ENCODE data around the gene DMBX1.

The DMBX1 gene

DNA sequence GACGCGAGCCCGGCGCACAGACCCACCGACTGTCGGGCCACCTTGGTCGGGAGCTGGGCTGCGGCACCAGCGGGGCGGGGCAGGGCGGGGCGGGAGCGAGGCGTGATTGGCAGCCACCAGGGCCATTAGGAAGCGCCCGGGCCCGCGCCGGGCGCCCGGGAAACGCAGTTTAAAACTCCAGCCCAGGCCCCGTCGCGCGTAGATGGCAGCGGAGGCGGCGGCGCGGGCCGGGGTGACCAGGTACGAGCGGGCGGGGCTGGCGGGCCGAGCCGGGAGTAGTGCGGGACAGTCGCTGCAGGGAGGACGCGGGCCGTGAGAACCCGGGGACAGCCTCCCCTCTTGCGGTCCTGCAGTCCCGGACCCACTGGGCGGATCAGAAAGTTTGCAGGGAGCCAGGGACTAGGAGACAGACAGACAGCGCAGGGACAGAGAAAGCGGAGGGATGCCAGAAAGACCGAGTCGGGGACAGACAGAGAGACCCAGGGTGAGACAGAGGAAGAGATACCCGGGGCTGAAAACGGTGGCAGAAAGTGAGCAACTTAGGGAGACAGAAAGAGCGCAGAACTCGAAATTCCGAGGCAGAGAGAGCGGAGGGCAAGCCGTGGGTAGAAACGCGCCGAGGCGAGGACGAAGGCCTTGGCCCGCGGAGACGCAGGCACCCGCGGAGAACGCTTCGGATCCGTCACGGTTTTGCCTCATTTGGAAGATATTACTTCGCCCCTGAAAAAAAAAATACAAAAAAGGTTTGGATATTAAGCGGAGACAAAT lies at the start of gene DMBX1:
Gene DMBX1, plus strand, starts transcription at position 199 of the 768 bp plus-strand sequence. CDS start 17,175 bp downstream, outside the sequence.
- peak in 1 of 2 experiments; percentile 24 for DNase-seq

DNA sequence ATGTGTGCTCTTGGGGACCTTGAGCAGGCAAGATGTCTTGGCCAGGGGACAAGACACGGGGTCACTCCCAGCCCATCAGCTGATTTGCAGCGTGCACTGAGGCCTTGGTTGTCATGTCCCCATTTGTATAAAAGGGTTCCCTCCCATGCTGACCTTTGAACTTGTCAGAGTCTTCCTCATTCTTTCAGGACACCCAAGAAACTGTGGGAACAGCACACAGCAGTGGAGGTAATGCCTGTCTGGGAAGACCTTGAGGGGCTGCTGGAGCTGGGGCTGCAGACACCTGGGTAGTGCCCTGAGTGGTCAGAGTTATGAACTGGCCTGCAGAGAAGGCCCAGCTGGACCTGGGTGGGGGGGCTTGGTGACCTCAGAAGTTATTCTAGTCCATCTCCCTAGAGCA lies 49.2 kb upstream of the DMBX1 start:
- DNase-seq, result no peak

DNA sequence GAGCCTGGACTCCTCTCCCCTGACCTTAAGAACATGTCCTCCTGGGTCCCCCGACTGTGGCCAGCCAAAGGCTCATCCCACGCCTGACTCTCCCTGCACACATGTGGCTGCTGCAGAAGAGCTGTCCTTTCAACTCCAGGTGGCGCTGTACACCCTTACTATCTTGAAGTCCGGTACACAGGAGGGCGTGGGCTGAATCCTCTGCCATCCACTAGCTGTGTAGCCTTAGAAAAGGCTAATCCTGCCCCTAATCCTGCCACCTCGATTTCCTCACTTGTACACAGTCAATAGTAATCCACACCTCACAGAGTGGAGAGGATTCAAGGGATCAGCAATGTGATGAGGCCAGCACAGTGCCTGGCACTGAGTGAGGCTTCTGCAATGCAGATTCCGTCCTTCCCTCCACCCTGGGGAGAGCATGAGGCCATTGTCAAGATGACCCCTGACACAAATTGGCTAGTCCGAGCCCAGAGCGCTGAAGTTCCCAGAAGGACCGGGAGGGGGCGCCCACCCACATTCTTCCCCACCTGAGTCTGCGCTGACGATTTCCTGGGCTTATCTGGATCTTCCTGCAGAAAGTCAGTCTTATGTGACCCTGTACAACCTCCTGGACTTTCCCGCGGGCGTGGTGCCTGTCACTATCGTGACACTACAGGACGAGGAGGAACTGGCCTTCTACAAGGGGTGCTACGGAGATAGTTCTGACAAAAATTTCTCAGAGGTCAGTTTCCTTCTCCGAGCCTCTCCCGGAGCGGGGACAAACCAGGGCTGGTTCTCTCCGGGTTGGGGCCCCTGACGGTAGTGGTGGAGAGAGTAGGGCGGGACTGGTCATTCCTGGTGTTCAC lies 47.1 kb upstream of the DMBX1 start:
- peak in 1 of 2 experiments; percentile 58 for DNase-seq

DNA sequence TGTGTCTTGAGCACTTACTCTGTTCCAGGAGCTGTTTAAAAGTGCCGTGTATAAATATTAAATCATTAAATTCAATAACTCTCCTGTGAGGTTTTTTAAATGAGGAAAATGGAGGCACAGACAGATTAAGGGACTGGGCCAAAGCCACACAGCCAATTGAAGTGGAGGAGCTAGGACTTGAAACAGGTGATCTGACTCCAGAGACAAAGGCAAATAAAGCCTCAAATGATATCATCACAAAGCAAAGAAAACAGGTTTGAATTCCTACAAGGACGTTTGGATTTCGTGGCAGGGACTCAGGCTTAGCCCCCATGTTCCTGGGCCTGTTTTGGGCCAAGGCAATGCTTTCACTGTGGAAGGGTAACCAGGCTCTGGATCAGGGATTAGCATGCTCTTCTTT lies 45.2 kb upstream of the DMBX1 start:
- no peak for DNase-seq

DNA sequence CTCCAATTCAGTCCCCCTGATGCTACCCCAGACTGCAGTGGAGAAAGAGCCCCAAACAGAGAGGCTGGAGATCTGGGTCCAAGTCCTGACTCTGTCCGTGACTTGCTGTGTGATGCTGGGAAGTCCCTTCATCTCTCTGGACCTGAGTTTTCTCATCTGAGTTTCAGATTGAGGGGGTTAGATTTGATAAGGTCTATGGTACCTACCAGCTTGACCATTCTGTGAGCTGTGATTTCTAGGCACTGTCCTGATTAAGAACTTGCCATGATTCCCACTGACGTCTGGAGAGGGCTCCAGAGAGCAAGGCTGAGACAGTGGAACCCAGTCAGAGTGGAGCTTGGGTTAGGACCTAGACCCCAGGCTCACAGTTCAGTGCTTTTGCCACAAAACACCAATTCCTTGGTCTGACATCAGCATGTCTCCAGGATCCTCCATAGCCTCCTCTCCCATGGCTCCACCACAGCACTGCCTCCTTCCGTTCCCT lies 43.8 kb upstream of the DMBX1 start:
- DNase-seq, result no peak

DNA sequence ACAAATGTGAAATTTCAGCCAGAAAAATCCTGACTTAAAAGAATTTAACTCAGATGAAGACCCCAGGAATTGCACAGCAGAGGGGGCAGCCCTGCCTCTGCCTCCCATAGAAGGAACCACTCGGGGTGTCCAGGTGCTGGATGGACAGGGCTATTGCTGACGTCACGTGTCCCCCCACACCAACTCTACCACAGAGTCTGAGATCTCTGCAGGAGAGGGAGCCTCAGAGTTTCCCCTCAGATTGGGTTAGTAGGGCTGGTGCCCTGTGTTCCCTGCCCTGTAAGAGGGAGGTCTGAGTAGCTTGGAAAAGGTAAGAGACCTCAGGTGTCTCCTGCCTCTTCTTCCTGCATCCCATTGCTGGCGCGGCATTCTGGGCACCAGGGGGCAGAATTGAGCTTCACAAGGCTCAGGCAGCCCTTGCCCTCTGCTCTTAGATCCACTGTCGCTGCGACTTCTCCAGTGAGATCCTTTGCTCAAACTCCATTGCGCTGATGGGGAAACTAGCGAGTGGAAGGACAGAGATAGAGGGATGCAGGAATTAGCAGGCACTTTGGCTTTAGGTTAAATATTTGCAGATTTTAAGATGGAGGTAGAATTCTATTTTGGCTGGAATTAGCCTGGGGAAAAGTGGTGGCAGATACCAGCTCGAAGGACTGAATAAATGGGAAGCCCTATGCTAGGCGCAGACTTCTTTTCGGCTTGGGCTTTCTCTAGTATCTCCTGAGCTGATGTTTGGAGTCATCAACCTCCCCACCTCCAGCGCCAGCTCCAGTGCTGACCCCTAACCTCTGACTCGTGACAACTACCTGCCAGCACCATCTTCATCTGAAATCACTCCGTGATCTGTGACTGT lies 42.8 kb upstream of the DMBX1 start:
- DNase-seq, result peak in 1 of 2 experiments; percentile 16

DNA sequence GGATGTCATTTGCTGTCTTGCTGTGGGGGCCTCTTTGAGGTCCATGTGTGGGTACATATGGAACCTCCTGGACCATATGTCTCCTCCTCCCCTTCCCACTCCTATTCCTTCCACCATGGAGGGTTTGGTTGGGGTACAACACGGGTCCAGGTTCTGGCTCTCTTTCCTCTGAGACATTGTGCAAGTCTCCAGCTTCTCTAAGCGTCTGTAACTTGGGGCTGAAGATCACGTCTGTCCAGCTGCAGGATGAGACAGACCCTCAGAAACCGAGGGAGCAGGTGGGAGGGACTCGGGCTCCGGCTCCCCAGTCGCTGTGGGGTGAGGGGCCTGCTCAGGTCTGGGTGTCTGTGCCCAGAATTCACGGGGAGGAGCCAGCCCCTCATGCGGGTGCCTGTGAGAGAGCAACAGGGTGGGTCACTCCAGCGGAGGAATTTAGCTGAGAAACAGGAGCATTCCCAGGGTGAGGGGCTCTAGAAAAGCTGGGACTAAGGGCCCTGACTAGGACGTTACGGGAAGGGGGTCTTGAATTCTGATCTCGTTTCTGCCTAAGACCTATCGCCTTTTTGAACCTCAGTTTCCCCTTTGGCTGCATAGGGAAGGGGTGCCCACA lies 42.0 kb upstream of the DMBX1 start:
- no peak for DNase-seq

DNA sequence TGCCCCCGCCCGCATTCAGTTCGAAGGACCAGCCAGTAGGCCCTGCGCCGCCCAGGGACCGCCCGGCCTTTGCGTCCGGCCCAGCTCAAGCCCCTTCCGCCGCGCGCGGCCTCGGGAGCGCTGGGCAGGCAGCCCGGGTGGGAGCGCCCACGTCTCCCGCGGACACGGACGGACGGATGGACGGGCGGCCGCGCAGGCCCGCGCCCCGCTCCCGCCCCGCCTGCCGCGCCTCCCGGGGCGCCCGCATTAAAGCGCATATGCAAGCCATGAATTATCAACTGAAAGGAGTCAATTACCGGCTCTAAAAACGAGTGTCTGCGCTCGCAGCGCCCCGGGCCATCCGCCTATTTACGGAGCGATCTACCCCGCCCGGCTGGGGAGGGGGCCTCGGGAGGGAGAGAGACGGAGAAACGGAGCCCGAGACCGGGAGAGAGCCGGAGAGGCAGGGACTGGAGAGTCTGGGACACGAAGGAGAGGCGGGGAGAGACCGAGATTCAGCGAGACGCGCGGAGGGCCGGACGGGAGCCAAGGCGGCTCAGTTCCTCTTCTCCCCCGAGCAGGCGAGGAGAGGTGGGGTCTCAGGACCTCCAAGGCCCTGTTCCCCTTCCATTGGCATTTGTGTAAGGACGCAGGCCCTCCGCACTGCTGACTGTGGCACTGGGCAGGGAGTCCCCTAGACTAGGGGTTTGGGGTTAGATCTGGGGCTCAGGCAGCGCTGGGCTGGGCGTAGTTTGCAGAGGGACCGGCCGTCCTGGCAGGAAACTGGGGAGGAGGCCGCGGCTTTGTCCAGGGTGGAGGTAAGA lies 41.3 kb upstream of the DMBX1 start:
- DNase-seq, result no peak

DNA sequence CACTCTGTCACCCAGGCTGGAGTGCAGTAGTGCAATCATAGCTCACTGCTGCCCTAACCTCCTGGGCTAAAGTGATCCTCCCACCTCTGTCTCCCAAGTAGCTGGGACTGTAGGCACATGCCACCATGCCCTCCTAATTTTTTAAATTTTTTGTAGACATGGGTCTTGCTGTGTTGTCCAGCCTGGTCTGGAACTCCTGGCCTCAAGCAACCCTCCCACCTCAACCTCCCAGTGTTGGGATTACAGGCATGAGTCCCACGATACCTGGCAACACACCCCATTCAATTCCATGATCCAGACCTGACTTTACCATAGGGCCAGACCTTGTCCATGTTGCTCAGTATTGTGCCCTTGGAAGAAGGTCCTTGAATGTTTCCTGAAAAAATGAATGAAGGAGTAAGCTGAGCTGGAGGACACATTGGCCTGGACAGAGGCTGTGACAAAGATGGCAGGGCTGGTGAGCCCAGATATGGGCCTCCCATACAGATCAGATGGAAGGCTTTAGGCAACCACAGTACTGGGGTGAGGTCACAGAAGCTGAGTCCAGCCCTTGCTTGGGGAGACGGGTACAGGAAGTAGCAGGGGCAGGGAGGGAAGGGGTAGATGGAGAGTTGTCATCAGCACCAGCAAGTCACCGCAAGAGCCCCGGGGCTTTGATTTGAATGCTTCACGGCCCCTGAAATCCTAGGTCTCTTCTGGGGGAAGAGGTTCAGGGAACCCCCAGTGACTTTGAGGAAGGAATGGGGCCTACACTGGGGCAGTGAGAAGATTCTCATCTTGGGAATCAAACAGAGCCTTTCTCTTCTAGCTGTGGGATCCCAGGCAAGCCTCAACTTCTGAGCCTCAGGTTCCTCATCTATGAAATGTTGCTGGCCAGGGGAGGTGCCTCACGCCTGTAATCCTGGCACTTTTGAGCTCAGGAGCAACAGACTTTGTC lies 40.1 kb upstream of the DMBX1 start:
- no peak for DNase-seq

DNA sequence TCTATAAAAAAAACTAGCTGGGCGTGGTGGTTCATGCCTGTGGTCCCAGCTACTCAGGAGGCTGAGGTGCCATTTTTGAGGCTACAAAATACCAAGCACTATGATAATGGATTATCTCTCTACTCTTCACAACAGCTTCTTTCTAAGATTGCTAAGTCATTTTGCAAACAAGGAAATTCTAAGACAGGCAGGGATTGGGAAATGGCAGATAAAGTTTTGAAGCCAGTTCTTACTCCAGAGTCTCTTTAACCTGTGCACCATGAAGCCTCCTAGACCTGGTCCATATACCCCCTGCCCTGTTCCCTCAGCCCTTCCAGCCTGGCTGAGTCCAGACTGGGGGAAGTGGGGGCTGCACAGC lies 39.5 kb upstream of the DMBX1 start:
- DNase-seq, result no peak

DNA sequence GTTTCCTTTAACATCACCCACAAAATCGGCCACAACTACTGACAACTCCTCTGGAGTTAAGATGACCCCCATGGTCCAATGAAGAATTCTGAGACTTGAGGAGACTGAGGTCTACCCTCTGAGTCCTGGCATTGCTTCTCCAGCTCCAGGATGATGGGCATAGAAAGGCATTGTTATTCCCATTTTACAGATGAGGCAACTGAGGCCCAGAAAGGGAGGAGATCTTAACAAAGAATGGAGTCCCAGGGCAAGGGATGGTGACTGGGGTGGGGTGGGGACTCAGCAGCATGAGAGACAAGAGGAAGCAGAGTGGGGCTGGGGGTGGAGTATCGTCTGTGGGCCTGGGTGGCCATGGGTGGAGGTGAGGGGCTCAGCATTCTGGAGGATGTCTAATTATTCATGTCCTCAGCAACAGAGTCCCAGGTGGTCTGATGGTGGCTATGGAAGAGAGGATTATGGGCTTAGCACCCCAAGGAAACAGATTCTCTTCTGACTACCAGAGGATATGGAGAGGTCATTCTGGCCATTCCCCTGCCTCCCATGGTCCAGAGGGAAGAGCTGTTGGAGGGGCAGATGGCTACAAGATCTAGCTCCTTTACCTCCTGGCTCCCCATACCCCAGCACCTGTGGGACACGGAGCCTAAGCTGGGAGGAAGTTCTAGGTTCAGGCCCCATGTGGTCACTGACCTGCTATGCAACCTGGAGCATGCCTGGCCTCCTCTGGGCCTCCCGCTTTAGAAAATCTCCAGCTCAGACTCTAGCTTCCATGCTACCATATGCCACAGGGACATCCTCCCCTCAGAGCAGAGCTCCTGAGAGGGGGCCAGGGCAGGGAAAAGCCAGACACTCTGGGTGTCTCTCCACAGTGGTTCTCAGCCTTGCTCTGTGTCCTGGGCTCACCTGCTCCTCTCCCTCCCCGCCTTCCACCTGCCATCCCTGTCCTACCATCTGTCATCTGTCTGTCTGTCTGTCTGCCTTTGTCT lies 37.4 kb upstream of the DMBX1 start:
- no peak for DNase-seq

DNA sequence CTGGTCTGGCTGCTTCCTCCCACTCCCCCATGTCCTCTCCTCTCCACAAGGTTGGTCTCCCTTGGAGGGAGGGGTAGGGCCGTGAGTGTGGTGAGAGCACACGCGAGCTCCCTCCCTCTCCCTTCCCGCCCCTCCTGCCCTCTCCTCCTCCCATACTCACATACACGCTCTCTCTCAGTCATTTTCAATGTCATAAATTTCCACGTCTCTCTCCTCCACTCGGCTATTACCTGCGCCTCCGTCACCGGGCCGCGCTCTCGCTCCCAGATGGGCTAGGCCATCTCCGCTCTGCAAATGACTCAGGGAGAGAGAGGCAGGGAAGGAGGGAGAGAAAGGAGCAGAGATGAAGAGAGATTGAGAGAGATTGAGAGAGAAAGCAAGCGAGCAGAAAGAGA lies 36.7 kb upstream of the DMBX1 start:
- no peak for DNase-seq

DNA sequence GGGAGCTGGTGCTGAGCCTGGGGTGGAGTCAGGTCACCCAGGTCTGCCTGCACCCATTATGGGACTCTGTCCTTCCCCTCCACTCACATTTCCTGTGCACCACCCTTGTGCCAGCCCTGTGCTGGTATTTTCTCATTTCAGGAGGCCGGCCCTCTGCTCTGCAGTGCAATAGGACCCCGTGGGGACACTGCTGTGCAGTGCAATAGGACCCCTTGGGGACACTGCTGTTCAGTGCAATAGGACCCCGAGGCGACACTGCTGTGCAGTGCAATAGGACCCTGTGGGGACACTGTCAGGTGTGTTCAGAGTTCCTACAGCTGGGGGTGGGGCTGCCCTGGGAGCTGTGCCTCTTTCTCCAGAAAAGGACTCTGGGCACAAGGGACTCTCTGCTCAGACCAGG lies 36.2 kb upstream of the DMBX1 start:
- no peak for DNase-seq

DNA sequence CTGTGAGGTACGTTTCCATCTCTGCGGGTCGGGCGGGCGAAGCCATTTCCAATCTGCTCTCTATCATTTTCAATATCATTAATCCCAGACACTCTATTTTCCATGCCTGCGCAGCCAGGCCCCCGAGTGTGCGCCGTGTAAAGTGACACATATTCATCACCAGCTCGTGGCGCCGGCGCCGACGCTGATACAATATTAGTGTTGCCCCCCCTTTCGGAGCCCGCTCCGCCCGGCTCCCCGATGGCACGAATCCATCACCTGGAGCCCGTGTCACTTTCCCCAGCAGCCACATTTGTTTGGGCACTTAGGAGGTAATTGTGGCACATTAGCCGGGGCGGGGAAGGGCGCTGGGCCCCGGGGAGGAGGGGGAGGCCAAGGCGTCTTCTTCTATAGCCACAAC lies 33.7 kb upstream of the DMBX1 start:
- DNase-seq, result no peak

DNA sequence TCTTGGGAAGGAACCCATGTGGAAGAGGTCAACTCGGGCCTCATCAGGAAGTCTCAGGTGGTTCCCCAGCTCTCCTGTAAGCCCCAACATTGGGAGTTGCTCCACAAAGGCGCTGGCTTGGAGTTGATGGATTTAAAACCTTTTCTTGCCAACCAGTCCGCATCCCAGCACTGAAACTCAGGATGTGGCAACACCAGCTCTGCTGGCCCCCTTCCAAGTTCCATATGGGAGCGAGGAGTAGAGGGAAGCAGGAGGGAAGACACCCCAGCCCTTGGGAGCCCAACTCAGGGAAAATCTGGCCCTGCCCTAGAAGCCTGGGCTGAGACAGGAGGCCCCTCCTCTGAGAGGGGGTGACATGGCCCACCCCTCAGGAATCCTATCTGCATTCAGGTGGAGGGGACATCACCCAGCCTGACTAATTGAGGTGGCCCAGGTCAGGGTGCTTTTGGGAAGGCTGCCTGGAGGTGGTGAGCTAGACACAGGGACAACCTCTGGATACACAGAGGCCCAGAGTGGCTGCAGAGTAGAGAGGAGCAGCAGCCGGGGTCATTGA lies 33.1 kb upstream of the DMBX1 start:
- no peak for DNase-seq

DNA sequence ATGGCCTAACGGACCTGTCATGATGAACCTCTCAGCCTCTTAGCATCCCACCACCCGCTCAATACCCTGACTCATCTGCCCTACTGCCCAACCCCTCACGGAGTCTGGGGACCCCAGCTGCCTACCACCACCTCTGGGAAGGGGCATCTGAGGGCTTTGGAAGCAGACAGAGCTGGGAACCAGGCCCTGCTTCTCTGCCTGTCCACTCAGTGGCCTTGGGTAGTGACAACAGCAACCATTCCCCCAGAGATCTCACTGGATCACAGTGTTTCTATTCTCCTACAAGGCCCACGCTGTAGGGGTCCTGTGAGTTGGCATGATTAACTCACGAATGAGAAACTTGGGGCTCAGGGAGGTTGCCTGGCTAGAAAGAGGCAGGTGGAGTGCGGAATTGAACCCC lies 32.5 kb upstream of the DMBX1 start:
- no peak for DNase-seq

DNA sequence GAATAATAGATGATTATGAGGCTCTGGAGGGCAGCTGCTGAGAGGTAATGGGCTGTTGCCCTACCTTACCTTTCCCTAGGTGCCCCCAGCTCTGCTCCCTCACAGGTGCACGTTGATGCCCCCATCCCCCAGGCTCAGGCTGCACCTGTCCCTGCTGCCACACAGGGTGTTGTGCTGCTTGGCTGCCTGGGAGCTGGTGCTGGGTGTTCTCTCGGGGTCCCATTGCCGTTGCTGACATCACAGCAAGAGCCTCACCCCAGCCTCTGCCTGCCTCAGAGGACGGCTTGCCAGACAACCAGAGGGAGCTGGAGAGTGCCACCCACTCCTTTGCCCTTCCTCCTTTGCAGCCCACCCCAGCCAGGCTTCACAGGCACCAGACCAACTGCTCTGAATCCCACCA lies 31.4 kb upstream of the DMBX1 start:
- no peak for DNase-seq

DNA sequence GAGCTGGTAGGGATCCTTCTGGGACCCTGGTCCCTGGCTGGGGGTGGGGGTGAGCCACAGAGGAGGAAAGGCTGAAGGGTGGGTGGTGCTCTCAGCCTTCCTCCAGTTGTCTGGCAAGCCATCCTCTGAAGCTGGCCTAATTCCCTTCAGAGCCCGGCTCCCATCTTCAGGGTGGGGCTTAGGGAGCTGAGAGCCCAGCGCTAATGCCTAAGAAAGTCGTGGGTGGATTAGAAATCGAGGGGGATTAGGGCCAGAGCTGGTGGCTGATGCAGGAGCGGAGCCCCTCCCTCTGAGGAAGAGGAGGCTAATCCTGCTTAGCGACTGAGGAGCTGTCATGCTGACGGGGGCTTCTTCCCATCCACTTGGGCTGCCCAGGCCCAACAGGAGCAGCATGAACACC lies 30.8 kb upstream of the DMBX1 start:
- no peak for DNase-seq

DNA sequence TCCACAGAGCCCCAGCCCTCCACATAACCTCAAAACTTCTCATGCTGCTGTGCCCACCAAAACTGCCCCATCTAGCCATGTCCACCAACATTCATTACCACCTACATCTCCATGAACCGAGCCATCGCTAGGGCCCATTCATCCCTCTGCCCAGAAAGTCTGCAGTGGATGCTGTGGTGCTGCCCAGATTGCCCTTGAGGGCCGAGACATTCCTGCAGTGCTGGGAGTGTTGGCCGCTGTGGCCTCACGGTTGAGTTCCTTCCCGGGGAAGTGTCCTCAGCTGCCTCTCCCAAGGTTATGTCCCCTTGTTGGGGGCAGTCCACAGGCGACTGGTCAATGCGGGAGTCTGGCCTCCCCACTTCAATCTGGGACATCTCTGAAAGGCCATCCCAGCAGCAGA lies 30.3 kb upstream of the DMBX1 start:
- DNase-seq, result no peak

Measured in SW 1271 (cell line).